ENCODE measurements around the gene TBCCD1.
A peak's percentile ranks its signal among the peaks of the same experiment; 100 is the strongest.

TBCCD1 gene, protein sequence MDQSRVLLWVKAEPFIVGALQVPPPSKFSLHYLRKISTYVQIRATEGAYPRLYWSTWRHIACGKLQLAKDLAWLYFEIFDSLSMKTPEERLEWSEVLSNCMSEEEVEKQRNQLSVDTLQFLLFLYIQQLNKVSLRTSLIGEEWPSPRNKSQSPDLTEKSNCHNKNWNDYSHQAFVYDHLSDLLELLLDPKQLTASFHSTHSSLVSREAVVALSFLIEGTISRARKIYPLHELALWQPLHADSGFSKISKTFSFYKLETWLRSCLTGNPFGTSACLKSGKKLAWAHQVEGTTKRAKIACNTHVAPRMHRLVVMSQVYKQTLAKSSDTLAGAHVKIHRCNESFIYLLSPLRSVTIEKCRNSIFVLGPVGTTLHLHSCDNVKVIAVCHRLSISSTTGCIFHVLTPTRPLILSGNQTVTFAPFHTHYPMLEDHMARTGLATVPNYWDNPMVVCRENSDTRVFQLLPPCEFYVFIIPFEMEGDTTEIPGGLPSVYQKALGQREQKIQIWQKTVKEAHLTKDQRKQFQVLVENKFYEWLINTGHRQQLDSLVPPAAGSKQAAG

DNA sequence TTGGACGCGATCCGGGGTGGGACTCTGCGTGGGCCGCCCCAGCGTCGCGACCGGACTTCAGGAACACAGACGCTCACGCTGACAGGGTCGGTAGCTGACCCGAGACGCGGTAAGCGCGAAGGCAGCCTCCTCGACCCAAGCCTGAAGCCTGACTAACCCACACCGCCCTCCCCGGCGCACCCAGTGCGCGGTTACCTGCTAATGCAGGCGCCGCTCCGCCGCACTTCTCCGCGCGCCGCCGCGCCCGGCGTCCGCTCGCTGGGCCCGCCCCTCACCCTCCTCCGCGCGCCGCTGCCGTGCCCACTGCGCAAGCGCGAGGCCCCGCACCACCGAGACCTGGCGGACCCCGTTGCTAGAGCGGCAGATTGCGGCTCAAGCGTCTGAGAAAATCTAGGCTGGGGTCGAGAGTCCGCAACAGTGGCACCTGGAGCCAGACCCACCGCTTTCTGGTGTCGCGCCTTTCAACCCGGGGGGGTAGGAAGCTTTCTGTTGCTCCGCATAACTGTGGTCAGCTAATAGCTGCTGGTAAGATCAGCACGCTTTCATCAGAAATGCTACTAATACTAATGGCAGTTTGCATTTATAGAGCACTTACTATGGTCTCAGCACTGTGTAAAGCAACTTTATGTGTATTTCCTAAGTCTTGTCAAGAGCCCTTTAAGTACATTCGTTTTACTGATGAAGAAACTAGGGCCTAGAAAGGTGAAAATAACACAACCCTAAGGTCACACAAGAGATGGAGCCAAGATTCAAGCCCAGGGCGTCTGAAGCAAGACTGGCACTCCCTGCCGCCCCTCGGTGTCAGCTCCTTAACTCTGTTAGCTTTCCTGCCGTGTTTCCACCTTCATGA lies at the start of gene TBCCD1:
Gene TBCCD1 (minus strand): TSS at position 268 of the 850 bp plus-strand sequence. CDS start 3,010 bp downstream, outside the sequence.
- peak; percentile 96 for DNase-seq (ENCODE audit: low read depth, low spot score)

DNA sequence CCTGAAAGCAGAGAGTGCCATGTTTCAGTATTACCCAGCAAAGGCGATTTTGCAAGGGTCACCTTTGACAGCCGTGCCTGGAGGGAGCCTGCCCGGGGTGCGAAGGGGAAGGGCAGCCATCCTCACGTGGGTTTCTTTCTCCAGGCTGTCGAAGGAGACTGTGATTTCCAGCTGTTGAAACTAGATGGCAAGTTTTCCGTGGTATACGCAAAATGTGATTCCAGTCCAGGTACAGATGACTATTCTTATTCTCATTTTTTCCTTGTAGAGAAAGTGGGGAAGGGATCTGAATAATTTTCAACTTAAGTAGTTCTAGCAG lies 49.1 kb upstream of the TBCCD1 start:
- no peak for DNase-seq (ENCODE audit: low read depth, low spot score)

DNA sequence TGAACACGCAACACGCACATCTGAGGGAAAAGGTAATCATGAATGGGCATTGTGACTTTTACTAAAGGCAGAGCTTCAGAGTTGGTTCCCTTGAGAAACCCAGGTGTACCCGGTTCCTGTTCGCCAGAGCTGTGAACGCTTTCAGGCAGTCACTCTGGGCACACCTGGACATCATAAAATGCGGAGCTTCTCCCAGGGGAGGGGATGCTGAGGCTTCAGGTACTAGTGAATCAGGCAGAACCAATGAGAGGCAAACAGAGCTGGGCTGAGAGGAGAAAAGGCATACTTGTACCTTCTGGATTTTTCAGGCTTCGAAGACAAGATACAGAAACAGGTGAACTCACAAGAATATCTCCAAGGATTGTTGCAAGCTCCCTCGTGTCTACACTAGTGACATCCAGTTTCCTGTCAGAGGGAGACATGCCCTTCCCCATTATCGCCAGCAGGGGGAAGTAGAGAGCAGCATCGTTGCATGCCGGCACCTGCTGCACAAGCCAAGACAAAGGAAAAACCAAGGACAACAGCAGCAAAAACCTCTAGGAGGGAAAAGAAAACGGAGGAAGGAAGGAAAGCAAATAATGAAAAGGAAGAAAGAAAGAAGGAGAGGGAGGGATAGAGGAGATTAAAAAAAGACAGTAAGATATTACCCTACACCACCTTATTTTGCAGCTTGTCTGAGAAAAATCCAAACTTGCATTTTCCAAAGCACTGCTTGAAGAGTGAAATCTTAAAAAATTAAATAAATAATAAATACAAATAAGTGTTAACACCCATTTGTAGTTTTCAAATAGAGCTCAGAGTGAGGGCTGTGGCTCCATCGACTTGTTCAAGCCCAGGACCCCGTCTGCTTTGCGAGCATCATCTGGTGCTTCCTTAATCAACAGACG lies 47.7 kb upstream of the TBCCD1 start:
- peak; percentile 83 for DNase-seq (ENCODE audit: low read depth, low spot score)

DNA sequence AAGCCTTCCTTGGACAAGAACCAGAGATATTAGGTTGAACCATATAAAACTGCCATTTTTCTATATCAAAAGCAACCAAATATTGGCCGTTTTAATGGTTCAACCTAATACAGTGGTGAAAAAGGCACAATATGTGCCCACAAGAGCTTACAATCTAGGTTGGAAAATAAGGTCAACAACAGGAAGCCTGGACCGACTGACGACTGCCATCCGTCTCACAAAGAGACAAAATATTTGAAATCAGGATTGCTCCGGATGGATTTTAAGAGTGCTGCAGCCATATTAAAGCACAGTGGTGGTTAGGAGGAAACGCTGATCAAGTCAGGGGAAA lies 47.1 kb upstream of the TBCCD1 start:
- no peak for DNase-seq (ENCODE audit: low read depth, low spot score)

DNA sequence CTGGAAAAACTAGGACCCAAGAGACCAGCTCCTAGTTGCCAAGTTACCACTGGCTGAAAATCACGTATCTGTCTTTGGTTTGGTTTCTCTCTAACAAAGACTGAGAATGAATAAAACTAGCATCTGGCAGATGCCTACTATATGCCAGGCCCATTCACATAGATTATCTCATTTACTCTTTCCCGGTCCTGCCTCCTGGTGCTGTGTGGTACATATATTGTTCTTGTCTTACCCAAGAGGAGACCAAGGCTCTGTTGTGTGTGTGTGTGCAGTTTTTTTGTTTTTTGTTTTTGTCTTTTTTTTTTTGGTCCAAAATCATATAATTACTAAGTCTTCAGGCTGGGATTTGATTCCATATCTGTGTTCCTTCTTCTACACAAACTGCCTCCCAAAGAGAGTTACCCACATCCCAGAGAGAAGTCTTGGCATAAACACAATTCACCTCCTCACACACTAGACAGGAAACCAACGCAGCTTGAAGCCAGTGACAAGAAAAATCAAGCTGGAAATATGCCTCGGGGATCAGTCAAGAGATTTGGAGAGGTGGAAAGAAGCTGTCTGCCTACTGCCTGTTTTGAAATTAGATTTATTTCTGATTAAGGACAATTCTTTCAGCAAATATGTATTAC lies 46.6 kb upstream of the TBCCD1 start:
- DNase-seq (ENCODE audit: low read depth, low spot score): no peak

DNA sequence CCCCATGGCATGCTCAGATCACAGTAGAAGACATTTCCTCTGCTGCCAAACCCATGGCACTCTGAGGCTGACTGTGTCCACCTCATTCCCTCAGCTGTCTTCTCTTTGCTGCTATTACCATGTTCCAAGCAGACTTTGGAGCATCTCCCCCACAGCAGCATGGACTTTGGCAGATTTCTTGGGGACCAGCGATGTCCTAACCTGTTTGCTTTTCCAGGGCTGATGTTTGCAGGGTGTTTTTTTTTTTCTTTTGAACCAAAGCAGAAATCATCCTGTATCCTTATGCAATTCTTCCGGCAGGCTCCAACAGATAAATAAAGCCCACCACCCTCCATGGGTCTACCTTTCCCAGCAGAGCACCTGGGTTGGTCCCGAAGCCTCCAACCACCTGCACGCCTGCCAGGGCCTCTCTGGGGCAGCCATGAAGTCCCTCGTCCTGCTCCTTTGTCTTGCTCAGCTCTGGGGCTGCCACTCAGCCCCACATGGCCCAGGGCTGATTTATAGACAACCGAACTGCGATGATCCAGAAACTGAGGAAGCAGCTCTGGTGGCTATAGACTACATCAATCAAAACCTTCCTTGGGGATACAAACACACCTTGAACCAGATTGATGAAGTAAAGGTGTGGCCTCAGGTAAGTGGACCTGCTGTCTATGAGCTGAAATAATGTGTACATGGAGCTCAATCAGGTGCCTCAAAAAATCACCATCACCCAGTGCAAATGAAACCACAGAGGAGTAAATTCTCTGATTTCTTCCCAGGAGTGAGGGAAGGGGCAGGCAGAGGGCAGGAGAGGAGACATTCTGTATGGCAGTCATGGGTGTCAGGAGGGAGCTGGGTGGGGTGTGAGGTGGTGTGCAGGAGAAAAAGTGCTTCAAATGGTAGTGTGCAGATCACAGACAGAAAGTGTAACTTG lies 45.8 kb upstream of the TBCCD1 start, which contains the start of gene AHSG:
Gene AHSG (plus strand): TSS at position 340 of the 916 bp plus-strand sequence. CDS start 82 bp downstream, at position 422.
- no peak for DNase-seq (ENCODE audit: low read depth, low spot score)

DNA sequence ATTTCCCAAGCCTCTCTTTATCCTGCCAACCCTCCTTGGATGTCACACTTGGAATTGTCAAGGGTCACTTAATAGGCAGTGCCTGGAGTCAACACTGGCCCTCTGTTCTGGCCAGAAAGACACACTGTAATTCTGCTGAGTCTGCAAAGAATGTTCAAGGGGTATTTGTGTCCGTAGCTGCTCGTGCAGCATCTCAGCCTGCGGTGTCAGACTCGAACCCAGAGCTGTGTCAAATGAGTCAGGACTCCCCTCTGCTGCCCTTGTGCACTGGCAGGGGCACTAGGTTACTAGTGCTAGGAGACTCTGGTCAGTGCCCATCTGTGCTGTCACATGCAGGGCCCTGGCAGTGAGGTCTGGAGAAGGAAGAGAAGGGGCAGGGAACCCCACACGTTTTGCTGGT lies 44.9 kb upstream of the TBCCD1 start:
- DNase-seq (ENCODE audit: low read depth, low spot score): no peak

DNA sequence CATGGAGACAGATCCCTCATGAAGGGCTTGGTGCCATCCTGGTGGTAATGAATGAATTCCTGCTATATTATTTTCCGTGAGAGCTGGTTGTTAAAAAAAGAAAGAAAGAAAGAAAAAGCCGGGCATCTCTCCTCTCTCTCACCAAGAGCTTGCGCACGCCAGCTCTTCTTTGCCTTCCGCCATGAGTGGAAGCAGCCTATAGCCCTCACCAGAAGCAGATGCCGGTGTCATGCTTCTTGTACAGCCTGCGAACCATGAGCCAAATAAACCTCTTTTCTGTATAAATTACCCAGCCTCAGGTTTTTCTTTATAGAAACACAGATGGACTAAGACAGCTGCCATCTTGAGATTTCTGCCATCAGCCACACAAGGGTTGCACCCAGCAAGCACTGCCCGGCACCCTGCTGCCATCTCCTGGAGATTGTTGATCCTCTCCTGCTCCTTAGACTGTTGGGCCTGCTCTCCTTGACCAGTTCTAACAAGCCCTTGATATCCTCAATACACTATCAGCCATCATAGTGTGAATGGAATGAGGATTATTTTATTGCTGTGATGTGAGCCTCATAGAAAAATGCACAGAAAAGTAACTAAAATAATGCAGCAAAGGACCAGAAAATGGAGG lies 42.2 kb upstream of the TBCCD1 start:
- DNase-seq (ENCODE audit: low read depth, low spot score): peak; percentile 25

- no peak for DNase-seq (ENCODE audit: low read depth, low spot score)
These were observed 41.6 kb upstream of the TBCCD1 start for GRCh38 chr3:186608624-186609215.

DNA sequence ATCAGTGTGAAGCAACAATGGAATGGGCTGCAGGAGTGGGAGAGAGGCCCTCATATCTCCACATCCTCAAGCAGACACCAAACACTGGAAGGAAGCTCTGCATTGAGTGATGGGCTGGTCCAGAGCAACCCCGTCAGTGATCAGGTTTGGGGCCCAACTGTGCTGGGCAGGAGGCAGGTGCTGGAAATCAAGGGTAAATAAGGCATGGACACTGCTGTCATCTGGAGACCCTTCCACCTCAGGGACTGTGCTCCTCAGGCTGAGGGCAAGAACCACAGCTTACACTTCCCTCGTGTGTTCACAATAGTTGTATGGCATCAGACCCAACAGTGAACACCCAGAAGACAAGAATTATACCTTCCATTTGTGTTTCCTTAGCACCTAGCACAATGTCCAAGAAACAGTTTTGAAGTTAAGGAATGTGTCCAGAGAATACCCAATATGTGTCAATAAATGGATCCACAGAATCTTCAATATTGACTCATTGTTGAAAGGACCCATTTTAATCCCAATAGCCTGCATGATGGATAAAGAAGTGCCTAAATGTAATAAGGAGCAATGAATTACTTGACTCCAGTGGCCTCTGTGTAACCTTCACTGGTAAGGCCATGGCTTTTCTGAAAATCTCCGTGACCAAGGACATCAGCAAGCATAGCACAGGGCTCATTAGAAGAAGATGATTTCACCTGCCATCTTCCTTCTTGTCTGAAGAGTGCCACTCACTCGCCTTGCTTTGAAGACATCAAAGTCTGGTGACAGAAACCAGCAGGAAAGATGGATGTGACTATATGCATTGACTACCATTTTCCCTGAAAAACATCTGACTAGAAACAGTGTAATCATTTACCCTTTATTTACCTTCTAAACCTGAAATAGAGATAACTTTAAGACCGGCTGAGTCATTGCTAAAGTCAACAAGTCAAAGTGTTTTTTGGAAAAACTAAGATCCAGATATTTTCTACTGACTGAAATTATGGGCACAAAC lies 38.7 kb upstream of the TBCCD1 start:
- no peak for DNase-seq (ENCODE audit: low read depth, low spot score)

GRCh38 chr3:186605078-186605477 lies 37.9 kb upstream of the TBCCD1 start:
- DNase-seq (ENCODE audit: low read depth, low spot score): no peak

GRCh38 chr3:186603159-186603558 lies 36.0 kb upstream of the TBCCD1 start:
- no peak for DNase-seq (ENCODE audit: low read depth, low spot score)

GRCh38 chr3:186600896-186601295 lies 33.8 kb upstream of the TBCCD1 start:
- DNase-seq (ENCODE audit: low read depth, low spot score): no peak

DNA sequence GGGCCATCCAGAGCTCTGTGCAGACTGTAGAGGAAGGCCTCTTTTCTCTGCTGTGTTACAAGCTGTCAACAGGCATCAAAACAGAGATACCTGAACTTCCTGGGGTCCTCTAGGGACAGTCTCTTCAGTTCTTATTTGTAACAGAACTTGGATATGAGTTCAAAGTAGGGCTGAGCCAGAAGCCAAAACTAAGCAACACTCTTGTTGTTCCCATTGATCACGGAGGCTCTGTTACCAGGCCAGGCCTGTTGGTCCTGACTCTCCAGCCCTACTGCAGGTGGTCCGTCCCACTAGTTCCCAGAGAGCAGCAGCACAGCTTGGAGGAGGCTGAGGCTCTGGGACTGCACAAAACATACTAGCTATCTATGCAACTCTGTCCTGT lies 32.6 kb upstream of the TBCCD1 start:
- no peak for DNase-seq (ENCODE audit: low read depth, low spot score)

- DNase-seq (ENCODE audit: low read depth, low spot score): no peak
These were observed 32.1 kb upstream of the TBCCD1 start for GRCh38 chr3:186599142-186599784.

DNA sequence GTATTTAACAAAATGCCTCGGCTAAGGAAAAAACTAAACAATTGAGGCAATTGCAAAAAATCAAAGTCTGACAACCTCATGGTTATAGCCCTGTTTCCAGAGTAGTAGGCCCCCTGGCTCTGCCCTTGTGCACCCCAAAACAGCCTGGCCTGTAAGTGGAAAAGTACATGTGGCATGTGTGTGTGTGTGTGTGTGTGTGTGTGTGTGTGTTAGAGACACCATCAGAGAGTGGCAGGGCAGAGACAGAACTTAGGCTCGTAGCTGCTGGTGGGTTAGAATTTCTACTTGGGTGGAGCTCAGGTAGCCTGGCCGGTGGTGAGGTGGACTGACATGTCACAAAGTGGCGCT lies 31.6 kb upstream of the TBCCD1 start:
- no peak for DNase-seq (ENCODE audit: low read depth, low spot score)

DNA sequence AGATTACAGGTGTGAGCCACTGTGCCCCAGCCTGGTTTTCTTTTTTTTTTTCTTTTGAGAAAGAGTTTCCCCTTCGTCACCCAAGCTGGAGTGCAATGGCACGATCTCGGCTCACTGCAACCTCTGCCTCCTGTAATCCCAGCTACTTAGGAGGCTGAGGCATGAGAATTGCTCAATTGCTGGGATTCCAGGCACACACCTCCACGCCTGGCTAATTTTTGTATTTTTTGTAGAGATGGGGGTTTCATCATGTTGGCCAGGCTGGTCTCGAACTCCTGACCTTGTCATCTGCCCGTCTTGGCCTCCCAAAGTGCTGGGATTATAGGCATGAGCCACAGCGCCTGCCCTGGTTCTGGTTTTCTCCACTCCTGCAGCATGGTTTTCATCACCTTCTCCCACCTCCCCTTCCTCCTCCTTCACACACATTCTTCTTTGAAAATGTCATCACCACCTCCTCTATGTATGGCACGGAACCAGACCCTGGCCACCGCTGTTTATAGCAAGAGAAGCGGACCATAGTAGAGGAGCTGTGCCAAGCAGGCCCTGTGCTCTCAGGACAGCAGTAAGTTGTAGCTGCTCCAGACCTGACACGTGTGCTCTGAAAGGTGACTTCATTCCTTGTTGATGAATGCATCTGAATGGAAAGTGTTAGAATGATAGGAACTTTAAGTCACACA lies 31.1 kb upstream of the TBCCD1 start:
- peak; percentile 46 for DNase-seq (ENCODE audit: low read depth, low spot score)

Measured in ELF-1 (cell line).